Endothelial cell of umbilical vein (primary cell): ENCODE measurements around the gene PASD1. TPM values are rescaled to one million over a fixed set of nuclear protein-coding genes. Genes with fewer than 3 reads are reported as not detected.

ENCODE experiments used
- BruUV-seq: library from RNA; stranded (reverse); fragments of 400-500 nt; replicated peaks from 2 replicates; lab custom pipeline; 2021; lab: Mats Ljungman, UMichigan
- CTCF ChIA-PET: fragments of 300-600, 350-600 bp; sonication (Branson Sonifier 250); formaldehyde crosslinking; loops from one replicate; lab custom pipeline; 2021; ENCODE audit warnings: antibody characterized with exemption, inconsistent platforms; lab: Charles Lee
- POLR2A ChIA-PET: fragments of 300-600, 350-600 bp; sonication (Branson Sonifier 250); formaldehyde crosslinking; loops from one replicate; lab custom pipeline; 2021; ENCODE audit warnings: antibody characterized with exemption, inconsistent platforms; lab: Charles Lee
- DNase-seq: peaks from one replicate; pipeline ENCODE4 v3.0.0-alpha.2; 2011; ENCODE audit warnings: low read depth, low spot score
- FAIRE-seq: peaks from 2 replicates; lab custom pipeline; 2011; peaks lifted over from hg19 to GRCh38; lab: Jason Lieb, UNC
- H2AFZ ChIP-seq: 2 replicates; pipeline ENCODE4 v1.6.0; 2012; ENCODE audit warnings: low read depth, low read length, control low read depth, inconsistent platforms
- H3K27ac ChIP-seq: 2 replicates; pipeline ENCODE4 v1.5.1; 2011; ENCODE audit warnings: low read depth, mild to moderate bottlenecking, control low read depth, low read length, moderate library complexity; ENCODE audit not compliant: insufficient read depth
- H3K27me3 ChIP-seq, 2 experiments: 2 replicates each; pipeline versions ENCODE4 v1.6.0 to v1.6.1; 2011; ENCODE audit warnings: low read length in 2 of 2, mixed read lengths in 1 of 2; ENCODE audit not compliant: control insufficient read depth in 2 of 2, insufficient read depth in 2 of 2
- H3K36me3 ChIP-seq, 2 experiments: 2 replicates in 1 of 2; 3 replicates in 1 of 2; pipeline ENCODE4 v1.5.1; 2011; ENCODE audit warnings: low read length in 2 of 2, mild to moderate bottlenecking in 1 of 2, moderate library complexity in 1 of 2; ENCODE audit not compliant: control insufficient read depth in 2 of 2, insufficient read depth in 2 of 2; ENCODE audit errors: extremely low read depth in 1 of 2
- H3K4me1 ChIP-seq: 3 replicates; pipeline ENCODE4 v1.5.1; 2011; ENCODE audit warnings: mild to moderate bottlenecking, low read length; ENCODE audit not compliant: control insufficient read depth, insufficient read depth; ENCODE audit errors: extremely low read depth
- H3K4me2 ChIP-seq: 2 replicates; pipeline ENCODE4 v1.6.1; 2011; ENCODE audit warnings: low read length, control low read depth, mixed read lengths; ENCODE audit not compliant: insufficient read depth
- H3K4me3 ChIP-seq, 3 experiments: fragments of 200-600 bp in 1 of 3; sonication (generic), shearing (Covaris generic) in 1 of 3; replicated peaks in 1 of 3; 2 replicates each; pipeline ENCODE4 v1.5.1; 2011 to 2016; ENCODE audit warnings: control low read depth in 3 of 3, low read length in 3 of 3, mild to moderate bottlenecking in 2 of 3, inconsistent platforms in 1 of 3, low read depth in 1 of 3, moderate library complexity in 1 of 3; ENCODE audit not compliant: insufficient read depth in 1 of 3
- H3K79me2 ChIP-seq: 2 replicates; pipeline ENCODE4 v1.6.0; 2012; ENCODE audit warnings: low read length, inconsistent platforms; ENCODE audit not compliant: control insufficient read depth, insufficient read depth
- H3K9ac ChIP-seq: replicated peaks from 2 replicates; pipeline ENCODE3; 2011; ENCODE audit warnings: low read length, control low read depth; ENCODE audit not compliant: insufficient read depth; ENCODE audit errors: extremely low read depth
- H3K9me1 ChIP-seq: replicated peaks from 3 replicates; pipeline ENCODE4 v1.6.0; 2011; ENCODE audit warnings: mild to moderate bottlenecking, low read length; ENCODE audit not compliant: control insufficient read depth, insufficient read depth; ENCODE audit errors: extremely low read depth
- H3K9me3 ChIP-seq: replicated peaks from 2 replicates; pipeline ENCODE4 v1.5.1; 2012; ENCODE audit warnings: low read length, inconsistent platforms; ENCODE audit not compliant: control insufficient read depth, insufficient read depth
- H4K20me1 ChIP-seq: replicated peaks from 2 replicates; pipeline ENCODE3; 2011; ENCODE audit warnings: mild to moderate bottlenecking, low read length; ENCODE audit not compliant: control insufficient read depth, insufficient read depth; ENCODE audit errors: extremely low read depth
- CTCF ChIP-seq, 2 donors: IDR thresholded peaks; 1 replicate in 1 of 2; 2 replicates in 1 of 2; pipeline ENCODE4 v1.5.1; 2011; ENCODE audit warnings: low read length in 2 of 2, mild to moderate bottlenecking in 2 of 2, moderate library complexity in 2 of 2, control low read depth in 1 of 2, inconsistent platforms in 1 of 2, low read depth in 1 of 2; ENCODE audit not compliant: insufficient read depth in 1 of 2; ENCODE audit errors: extremely low read depth in 1 of 2
- EZH2 ChIP-seq: IDR thresholded peaks from 2 replicates; pipeline ENCODE4 v1.6.1; 2012; ENCODE audit warnings: borderline replicate concordance, low read depth, mild to moderate bottlenecking, moderate library complexity, low read length, inconsistent platforms; ENCODE audit not compliant: severe bottlenecking
- FOS ChIP-seq: IDR thresholded peaks from 2 replicates; pipeline ENCODE4 v1.6.1; 2011; ENCODE audit warnings: mild to moderate bottlenecking, low read length, moderate library complexity, borderline replicate concordance; ENCODE audit not compliant: insufficient read depth
- GATA2 ChIP-seq: IDR thresholded peaks from 2 replicates; pipeline ENCODE4 v1.7.0; 2011; ENCODE audit warnings: low read depth, mild to moderate bottlenecking, moderate library complexity, mixed read lengths, low read length; ENCODE audit not compliant: insufficient read length, insufficient read depth
- JUN ChIP-seq: IDR thresholded peaks from 2 replicates; pipeline ENCODE4 v1.6.1; 2011; ENCODE audit warnings: borderline replicate concordance, low read depth; ENCODE audit not compliant: insufficient read length, insufficient read depth
- MYC ChIP-seq: IDR thresholded peaks from one replicate; pipeline ENCODE4 v1.6.1; 2011; ENCODE audit warnings: mild to moderate bottlenecking, low read depth, low read length
- POLR2A ChIP-seq: IDR thresholded peaks from 2 replicates; pipeline ENCODE4 v1.6.1; 2012; ENCODE audit warnings: low read depth, mild to moderate bottlenecking, control low read depth, low read length
- POLR2AphosphoS5 ChIP-seq: IDR thresholded peaks from 2 replicates; pipeline ENCODE4 v1.6.1; 2012; ENCODE audit warnings: low read depth, mild to moderate bottlenecking, control low read depth, low read length, moderate library complexity; ENCODE audit not compliant: insufficient read depth
- dilution Hi-C: fragments of 300-500 bp; cut with MboI; formaldehyde crosslinking; loops from one replicate; pipeline ENCODE4 v1.15.0; 2019; ENCODE audit warnings: low sequenced_read_pairs; ENCODE audit not compliant: extremely low pct_ligation_motif_present
- intact Hi-C: fragments of 100-400 bp; cut with micrococcal nuclease; formaldehyde crosslinking; loops from one replicate; pipeline ENCODE4 v1.10.0; 2022
- polyA plus RNA-seq, 4 experiments: library from polyadenylated mRNA; depleted of rRNA in 3 of 4; stranded (reverse) in 3 of 4; unstranded in 1 of 4; fragments of >200 nt; gene quantifications; 2 replicates each; pipeline versions ENCODE4 v1.2.1 to v1.2.3, GENCODE V29; 2011 to 2012; ENCODE audit warnings: missing spikeins in 1 of 4
- total RNA-seq: library from RNA; stranded (reverse); gene quantifications from 2 replicates; pipeline ENCODE4 v1.2.3, GENCODE V29; 2021
- TF ChIP-seq, protein P1 (sequence below): IDR thresholded peaks from 2 replicates; pipeline ENCODE4 v1.6.1; 2011; ENCODE audit not compliant: insufficient read depth, insufficient read length

PASD1 gene
- total and polyA plus RNA-seq, 2 donors (not counting 3 experiments of a cell fraction or from before 2014, with no cell fraction given), result not detected

DNA sequence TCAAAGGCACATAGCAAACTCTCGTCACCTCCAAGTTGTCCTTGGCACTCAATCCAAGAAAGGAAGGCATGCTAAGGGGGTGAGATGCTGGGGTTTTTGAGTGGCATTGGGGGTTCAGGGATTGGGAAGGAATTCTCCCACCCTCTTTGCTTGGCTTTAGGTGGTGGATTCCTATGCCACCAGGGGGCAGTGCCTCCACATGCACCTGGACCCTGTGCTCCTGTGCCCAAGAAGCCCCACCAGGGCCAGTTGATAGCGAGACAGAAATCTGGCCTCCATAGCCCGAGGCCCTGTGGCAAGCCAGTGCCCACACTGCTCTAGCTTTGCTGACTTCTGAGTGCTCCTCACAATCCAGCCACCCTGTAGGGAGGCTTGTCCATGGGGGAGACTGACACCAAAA, 150.4 kb downstream of the PASD1 start:
- no peak overlapping the region for H3K4me3 ChIP-seq
- no TSS peak for BruUV-seq
- intact Hi-C loops, result loop anchor here (1.0 kb wide), 3 partner anchors 918 to 1103 kb away; no protein-coding TSS in a partner anchor
- no peak overlapping the region for H2AFZ ChIP-seq
- H3K27me3 ChIP-seq, result no peaks in the 10 kb centered on the region
- H4K20me1 ChIP-seq, result no peaks in the 10 kb centered on the region
- POLR2A ChIA-PET, result no interaction called here
- no peaks in the 10 kb centered on the region for H3K9me1 ChIP-seq
- H3K4me1 ChIP-seq, result no peaks in the 10 kb centered on the region
- FAIRE-seq, result peak; percentile 37
- H3K79me2 ChIP-seq, result no peaks in the 10 kb centered on the region
- dilution Hi-C loops, result no loop called here
- no peak overlapping the region for H3K9ac ChIP-seq
- H3K27ac ChIP-seq, result no peak overlapping the region
- no peak overlapping the region for H3K4me2 ChIP-seq
- DNase-seq, result no peak
- no peaks in the 10 kb centered on the region for H3K9me3 ChIP-seq
- CTCF ChIA-PET, result interaction anchor here (1.3 kb wide), 1 partner anchor 1107 kb away, joined by 4 read pairs; no protein-coding TSS in a partner anchor
- TF ChIP-seq MYC (no peak), GATA2 (no peak), EZH2 (no peak), CTCF (IDR thresholded peaks at IDR 0.05; ENCODE audit: extremely low read depth in 1 of 2, insufficient read depth in 1 of 2, low read depth in 1 of 2, low read length in 2 of 2) (peak; percentile 27 to 47)
- H3K36me3 ChIP-seq, result no peaks in the 10 kb centered on the region

DNA sequence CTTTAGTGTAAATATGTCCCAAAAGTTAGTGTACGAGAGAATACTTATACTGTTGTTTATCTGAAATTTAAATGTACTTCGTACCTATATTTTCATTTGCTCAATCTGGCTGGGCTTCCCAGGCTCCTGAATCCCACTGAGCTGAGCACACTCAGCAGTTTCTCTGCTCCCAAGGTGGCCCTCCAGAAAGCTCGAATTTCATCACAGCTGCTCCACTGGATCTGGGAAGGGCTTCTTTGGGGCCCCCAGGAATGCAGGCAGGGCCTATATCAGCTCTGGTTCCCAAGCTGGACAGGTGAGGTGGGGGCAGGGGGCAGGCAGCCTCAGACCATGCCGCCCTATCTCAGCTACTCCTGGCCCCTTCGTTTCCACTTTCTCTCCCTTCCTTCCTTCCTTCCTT, 150.9 kb downstream of the PASD1 start:
- BruUV-seq, result no TSS peak
- intact Hi-C loops, result loop anchor here (1.0 kb wide), 3 partner anchors 918 to 1103 kb away; no protein-coding TSS in a partner anchor
- dilution Hi-C loops, result no loop called here
- ChIA-PET CTCF (interaction anchor here (1.3 kb wide), 1 partner anchor 1107 kb away, joined by 4 read pairs; no protein-coding TSS in a partner anchor), POLR2A (no interaction called here)
- Histone ChIP-seq H3K36me3 (no peaks in the 10 kb centered on the region), H4K20me1 (no peaks in the 10 kb centered on the region), H3K4me3 (no peak overlapping the region), H3K27me3 (no peaks in the 10 kb centered on the region), H3K9me1 (no peaks in the 10 kb centered on the region), H3K4me1 (no peaks in the 10 kb centered on the region), H3K79me2 (no peaks in the 10 kb centered on the region), H3K9me3 (no peaks in the 10 kb centered on the region), H3K9ac (no peak overlapping the region), H2AFZ (no peak overlapping the region), H3K27ac (no peak overlapping the region), H3K4me2 (no peak overlapping the region)
- TF ChIP-seq CTCF (IDR thresholded peaks at IDR 0.05; ENCODE audit: extremely low read depth in 1 of 2, insufficient read depth in 1 of 2, low read depth in 1 of 2, low read length in 2 of 2), result no peak
- TF ChIP-seq MYC, result no peak
- TF ChIP-seq GATA2, result no peak
- TF ChIP-seq FOS, result no peak
- no peak for TF ChIP-seq JUN
- no peak for TF ChIP-seq POLR2A
- no peak for TF ChIP-seq EZH2
- TF ChIP-seq, protein P1, sequence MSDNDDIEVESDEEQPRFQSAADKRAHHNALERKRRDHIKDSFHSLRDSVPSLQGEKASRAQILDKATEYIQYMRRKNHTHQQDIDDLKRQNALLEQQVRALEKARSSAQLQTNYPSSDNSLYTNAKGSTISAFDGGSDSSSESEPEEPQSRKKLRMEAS, result no peak
- no peak for TF ChIP-seq POLR2AphosphoS5
- FAIRE-seq, result no peak
- DNase-seq, result no peak
